ENCODE data around the gene LZTFL1. TPM values are rescaled to one million over a fixed set of nuclear protein-coding genes. Genes with fewer than 3 reads are reported as not detected.

Gene LZTFL1
- total RNA-seq, 1 experiment from 2014 or later, result 21.0 TPM

DNA sequence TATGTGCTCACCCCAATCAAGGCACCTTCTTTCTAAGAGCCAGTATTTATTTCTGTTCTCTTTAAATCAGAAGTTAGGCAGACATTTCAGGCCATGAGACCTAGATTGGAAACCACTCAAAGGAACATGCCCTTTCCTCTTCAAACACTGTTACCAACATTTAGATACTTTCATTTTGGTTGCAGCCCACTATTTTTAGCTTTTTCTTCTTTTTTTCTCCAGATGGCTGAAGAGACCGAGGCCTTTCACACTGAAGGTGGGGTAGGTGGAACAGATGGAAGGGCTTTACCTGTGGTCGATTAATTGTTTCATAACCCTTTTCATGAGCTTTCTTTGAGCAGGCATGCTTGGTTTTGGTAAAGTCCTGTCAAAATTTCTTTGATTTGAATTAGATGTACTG lies 10.9 kb upstream of the LZTFL1 start:
- H3K36me3 ChIP-seq (ENCODE audit: control insufficient read depth in 1 of 2, insufficient read depth in 2 of 2, low read length in 2 of 2), result no peaks in the 10 kb centered on the region
- H3K4me2 ChIP-seq (ENCODE audit: low read length), result no peak overlapping the region
- CTCF ChIA-PET, result no interaction called here
- H2AFZ ChIP-seq (ENCODE audit: low read depth, low read length, poor library complexity, severe bottlenecking), result no peak overlapping the region
- H3K9me2 ChIP-seq (ENCODE audit: insufficient read depth), result no peaks in the 10 kb centered on the region
- H3K79me2 ChIP-seq (ENCODE audit: insufficient read depth, low read length), result no peaks in the 10 kb centered on the region
- H3K4me3 ChIP-seq (replicated peaks in 1 of 2; ENCODE audit: low read depth in 1 of 2, low read length in 2 of 2), result no peak overlapping the region
- intact Hi-C loops (cut with micrococcal nuclease), result no loop called here
- POLR2A ChIA-PET, result no interaction called here
- no peak for TF ChIP-seq SIN3A (IDR thresholded peaks at IDR 0.05; ENCODE audit: low read depth)
- TF ChIP-seq EGR1 (IDR thresholded peaks at IDR 0.05; ENCODE audit: low read depth), result no peak
- no peak for TF ChIP-seq JUND (IDR thresholded peaks at IDR 0.05)
- no peak for TF ChIP-seq SRF (IDR thresholded peaks at IDR 0.05; ENCODE audit: low read depth)
- no peak for TF ChIP-seq ATF3 (IDR thresholded peaks at IDR 0.05)
- no peak for TF ChIP-seq CTCF (IDR thresholded peaks at IDR 0.05 in 2 of 3, conservative IDR thresholded peaks at IDR 0.05 in 1 of 3; ENCODE audit: borderline replicate concordance in 1 of 3, insufficient read depth in 1 of 3, low read depth in 2 of 3, low read length in 2 of 3)
- no peak for TF ChIP-seq ELF1 (IDR thresholded peaks at IDR 0.05; ENCODE audit: borderline replicate concordance, low read depth)
- TF ChIP-seq RAD21 (IDR thresholded peaks at IDR 0.05; ENCODE audit: low read depth), result no peak
- TF ChIP-seq CBX3 (IDR thresholded peaks at IDR 0.05; ENCODE audit: low read depth), result no peak
- no peak for TF ChIP-seq REST (IDR thresholded peaks at IDR 0.05; ENCODE audit: low read depth)
- TF ChIP-seq POLR2AphosphoS5 (IDR thresholded peaks at IDR 0.05; ENCODE audit: low read depth, low read length), result no peak
- TF ChIP-seq, protein P1, sequence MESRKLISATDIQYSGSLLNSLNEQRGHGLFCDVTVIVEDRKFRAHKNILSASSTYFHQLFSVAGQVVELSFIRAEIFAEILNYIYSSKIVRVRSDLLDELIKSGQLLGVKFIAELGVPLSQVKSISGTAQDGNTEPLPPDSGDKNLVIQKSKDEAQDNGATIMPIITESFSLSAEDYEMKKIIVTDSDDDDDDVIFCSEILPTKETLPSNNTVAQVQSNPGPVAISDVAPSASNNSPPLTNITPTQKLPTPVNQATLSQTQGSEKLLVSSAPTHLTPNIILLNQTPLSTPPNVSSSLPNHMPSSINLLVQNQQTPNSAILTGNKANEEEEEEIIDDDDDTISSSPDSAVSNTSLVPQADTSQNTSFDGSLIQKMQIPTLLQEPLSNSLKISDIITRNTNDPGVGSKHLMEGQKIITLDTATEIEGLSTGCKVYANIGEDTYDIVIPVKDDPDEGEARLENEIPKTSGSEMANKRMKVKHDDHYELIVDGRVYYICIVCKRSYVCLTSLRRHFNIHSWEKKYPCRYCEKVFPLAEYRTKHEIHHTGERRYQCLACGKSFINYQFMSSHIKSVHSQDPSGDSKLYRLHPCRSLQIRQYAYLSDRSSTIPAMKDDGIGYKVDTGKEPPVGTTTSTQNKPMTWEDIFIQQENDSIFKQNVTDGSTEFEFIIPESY (IDR thresholded peaks at IDR 0.05; ENCODE audit: extremely low read depth, insufficient replicate concordance, low read length), result no peak
- no peak for TF ChIP-seq MAX (IDR thresholded peaks at IDR 0.05)
- DNase-seq (ENCODE audit: low read depth, low spot score) (no peak), ATAC-seq (no peak)
- RAD21 ChIA-PET (ENCODE audit: low non-redundant PET in 1 of 2, low total read pairs in 2 of 2, uncharacterized antibody in 2 of 2, unreplicated experiment in 2 of 2), result no interaction called here
- H4K20me1 ChIP-seq (ENCODE audit: insufficient read depth), result no peaks in the 10 kb centered on the region
- H3K9me3 ChIP-seq (ENCODE audit: control insufficient read depth in 1 of 2, insufficient read depth in 1 of 2, low read depth in 1 of 2, low read length in 2 of 2), result no peaks in the 10 kb centered on the region
- H3K9ac ChIP-seq (ENCODE audit: low read length), result no peak overlapping the region
- peaks cover 5% of the 10 kb centered on the region; the same call in 1 of the 2 replicates for H3K27me3 ChIP-seq (ENCODE audit: insufficient read depth, low read length)
- H3K27ac ChIP-seq (ENCODE audit: low read depth, low read length), result no peak overlapping the region
- no peaks in the 10 kb centered on the region for H3K4me1 ChIP-seq (ENCODE audit: control insufficient read depth in 1 of 2, insufficient read depth in 2 of 2, low read length in 2 of 2)
- BruUV-seq (replicated peaks), result no TSS peak
